Calu3 (cell line): ENCODE results near the gene TBX19. TPM values are rescaled to one million over a fixed set of nuclear protein-coding genes. Genes with fewer than 3 reads are reported as not detected.

ENCODE experiments used
- BruUV-seq: library from RNA; stranded (reverse); fragments of 400-500 nt; replicated peaks from 2 replicates; lab custom pipeline; 2021; lab: Mats Ljungman, UMichigan
- CTCF ChIA-PET: fragments of 300-600 bp; sonication (Branson Sonifier 250); formaldehyde crosslinking; loops from one replicate; lab custom pipeline; 2022; ENCODE audit warnings: antibody characterized with exemption; lab: Charles Lee
- DNase-seq: peaks from one replicate; pipeline ENCODE4 v3.0.0; 2022
- H3K27ac Mint-ChIP-seq: one replicate; pipeline ENCODE4 v1.8.0; 2022; ENCODE audit warnings: mixed read lengths; ENCODE audit not compliant: unreplicated experiment
- H3K27me3 Mint-ChIP-seq: one replicate; pipeline ENCODE4 v1.8.0; 2022; ENCODE audit warnings: mixed read lengths; ENCODE audit not compliant: unreplicated experiment
- H3K36me3 Mint-ChIP-seq: one replicate; pipeline ENCODE4 v1.8.0; 2022; ENCODE audit warnings: mild to moderate bottlenecking, moderate library complexity, mixed read lengths; ENCODE audit not compliant: insufficient read depth, unreplicated experiment
- H3K4me1 Mint-ChIP-seq: one replicate; pipeline ENCODE4 v1.8.0; 2022; ENCODE audit warnings: mild to moderate bottlenecking, low read depth, mixed read lengths; ENCODE audit not compliant: unreplicated experiment
- H3K4me3 Mint-ChIP-seq: one replicate; pipeline ENCODE4 v1.8.0; 2022; ENCODE audit warnings: mild to moderate bottlenecking, low read depth, moderate library complexity, mixed read lengths; ENCODE audit not compliant: unreplicated experiment
- H3K9me3 Mint-ChIP-seq: one replicate; pipeline ENCODE4 v1.8.0; 2022; ENCODE audit warnings: low read depth, mixed read lengths; ENCODE audit not compliant: unreplicated experiment
- CTCF ChIP-seq: fragments of 200-600 bp; IDR thresholded peaks from one replicate; pipeline ENCODE4 v1.8.0; 2022; ENCODE audit warnings: antibody characterized with exemption; ENCODE audit not compliant: unreplicated experiment
- intact Hi-C: fragments of 100-400 bp; cut with micrococcal nuclease; formaldehyde crosslinking; loops from one replicate; pipeline ENCODE4 v1.10.0; 2022; ENCODE audit not compliant: unreplicated experiment
- total RNA-seq: library from RNA; stranded (reverse); gene quantifications from 2 replicates; pipeline ENCODE4 v1.2.3, GENCODE V29; 2022

The TBX19 gene
- total RNA-seq, 1 experiment from 2014 or later: 3.5 TPM

GRCh38 chr1:168246506-168246905 is 34.2 kb upstream of the TBX19 start:
- Mint-ChIP-seq H3K27me3 (no peaks in the 10 kb centered on the region), H3K9me3 (no peaks in the 10 kb centered on the region), H3K27ac (no peak overlapping the region), H3K4me1 (peaks cover 33% of the 10 kb centered on the region), H3K4me3 (no peak overlapping the region), H3K36me3 (peaks cover 58% of the 10 kb centered on the region)
- no TSS peak for BruUV-seq
- DNase-seq: no peak
- intact Hi-C loops: no loop called here
- TF ChIP-seq CTCF: no peak
- CTCF ChIA-PET: no interaction called here

GRCh38 chr1:168252204-168252733 is 28.4 kb upstream of the TBX19 start:
- no peaks in the 10 kb centered on the region for H3K27me3 Mint-ChIP-seq
- BruUV-seq: no TSS peak
- H3K27ac Mint-ChIP-seq: no peak overlapping the region
- no peak for DNase-seq
- no peaks in the 10 kb centered on the region for H3K9me3 Mint-ChIP-seq
- intact Hi-C loops: no loop called here
- H3K4me1 Mint-ChIP-seq: peaks cover 22% of the 10 kb centered on the region
- CTCF ChIA-PET: interaction anchor here (0.6 kb wide), 1 partner anchor 8 kb away, joined by 5 read pairs; no protein-coding TSS in a partner anchor
- no peak overlapping the region for H3K4me3 Mint-ChIP-seq
- H3K36me3 Mint-ChIP-seq: peaks cover 26% of the 10 kb centered on the region
- TF ChIP-seq CTCF: no peak

GRCh38 chr1:168256164-168256563 is 24.5 kb upstream of the TBX19 start:
- no peak for DNase-seq
- no peaks in the 10 kb centered on the region for H3K27me3 Mint-ChIP-seq
- H3K27ac Mint-ChIP-seq: no peak overlapping the region
- peaks cover 15% of the 10 kb centered on the region for H3K4me1 Mint-ChIP-seq
- no peak overlapping the region for H3K4me3 Mint-ChIP-seq
- CTCF ChIA-PET: no interaction called here
- no TSS peak for BruUV-seq
- peaks cover 17% of the 10 kb centered on the region for H3K36me3 Mint-ChIP-seq
- intact Hi-C loops: no loop called here
- peaks cover 2% of the 10 kb centered on the region for H3K9me3 Mint-ChIP-seq
- no peak for TF ChIP-seq CTCF

GRCh38 chr1:168257397-168257796 is 23.3 kb upstream of the TBX19 start:
- no peaks in the 10 kb centered on the region for H3K27me3 Mint-ChIP-seq
- no peak for DNase-seq
- intact Hi-C loops: no loop called here
- peaks cover 14% of the 10 kb centered on the region for H3K36me3 Mint-ChIP-seq
- H3K27ac Mint-ChIP-seq: no peak overlapping the region
- no peak for TF ChIP-seq CTCF
- CTCF ChIA-PET: no interaction called here
- no peak overlapping the region for H3K4me3 Mint-ChIP-seq
- H3K4me1 Mint-ChIP-seq: peaks cover 22% of the 10 kb centered on the region
- peaks cover 2% of the 10 kb centered on the region for H3K9me3 Mint-ChIP-seq
- BruUV-seq: no TSS peak
